Right ventricle myocardium superior (tissue), 1 donor: ENCODE results near the gene CDK3. TPM values are rescaled to one million over a fixed set of nuclear protein-coding genes. Genes with fewer than 3 reads are reported as not detected.
"Not testable (repeated sequence)": the region's sequence is repeated elsewhere in the genome, so short reads cannot be mapped to it uniquely, and the experiment has no call there.

Source experiments
- ATAC-seq: fragments of 200-7000 bp; cut with Tn5 transposase; one replicate; pipeline ENCODE4 v1.9.1; 2020; ENCODE audit warnings: mild to moderate bottlenecking; ENCODE audit not compliant: poor library complexity
- DNase-seq: peaks from one replicate; pipeline ENCODE4 v3.0.0-alpha.2; 2020
- intact Hi-C: fragments of 100-400 bp; cut with DNase I; formaldehyde crosslinking; loops from one replicate; pipeline ENCODE4 v1.11.2; 2022
- long read RNA-seq: library from polyadenylated mRNA; unstranded; transcript quantifications from one replicate; pipeline ENCODE4 v2.0.0, GENCODE V29; 2021
- total RNA-seq: library from RNA; stranded (reverse); fragmentation: NEBNext Ultra II Directional; extraction: Animal tissue kit (Norgen Biotek cat#: 25700); gene quantifications from one replicate; pipeline ENCODE4 v1.2.1, GENCODE V29; 2021
- donor health status: DM: no; HTN: yes; CAD: no; lungs with severe emphysema.

Gene CDK3
- total RNA-seq = 1.8 TPM
- long read RNA-seq, partial matches to known transcripts = 0 of 1 reads
- long read RNA-seq, other reads (novel, unspliced or antisense) = 0 of 1 reads

DNA sequence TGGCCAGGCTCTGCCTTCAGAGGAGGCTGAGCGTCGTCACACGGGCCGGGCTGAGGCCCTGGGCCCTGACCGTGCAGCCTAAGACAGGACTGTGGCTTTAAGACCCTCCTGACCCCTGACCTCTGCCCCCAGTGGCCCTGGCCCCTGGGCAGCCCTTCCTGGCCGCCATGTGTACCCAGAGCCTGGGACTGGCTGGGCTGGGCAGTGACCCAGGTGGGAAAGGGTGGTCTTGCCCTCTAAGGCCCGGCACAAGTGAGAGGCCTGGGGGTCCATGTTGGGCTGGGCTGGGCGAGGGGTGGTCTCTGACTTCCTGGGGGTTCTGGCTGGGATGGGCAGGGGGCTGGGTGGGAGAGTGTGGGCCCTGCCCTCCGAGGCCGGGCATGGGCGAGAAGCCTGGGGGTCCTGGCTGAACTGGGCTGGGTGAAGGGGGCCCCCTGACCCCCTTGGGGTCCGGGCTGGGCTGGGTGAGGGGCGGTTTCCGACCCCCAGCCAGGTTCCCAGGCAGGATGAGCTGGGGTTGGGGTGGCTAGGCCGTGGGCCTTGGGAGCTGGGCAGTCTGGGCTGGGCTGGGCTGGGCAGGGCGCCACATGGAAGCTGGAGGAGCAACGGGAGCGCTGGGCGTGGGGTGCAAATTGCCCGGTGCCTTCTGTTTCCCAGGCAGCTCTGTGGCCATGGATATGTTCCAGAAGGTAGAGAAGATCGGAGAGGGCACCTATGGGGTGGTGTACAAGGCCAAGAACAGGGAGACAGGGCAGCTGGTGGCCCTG lies at the start of gene CDK3:
CDK3 (plus strand) TSS at position 101 of the 767 bp plus-strand sequence; CDS start at position 672, 571 bp downstream.
- DNase-seq = peak; percentile 33
- ATAC-seq = no peak
- intact Hi-C loops = no loop called here

DNA sequence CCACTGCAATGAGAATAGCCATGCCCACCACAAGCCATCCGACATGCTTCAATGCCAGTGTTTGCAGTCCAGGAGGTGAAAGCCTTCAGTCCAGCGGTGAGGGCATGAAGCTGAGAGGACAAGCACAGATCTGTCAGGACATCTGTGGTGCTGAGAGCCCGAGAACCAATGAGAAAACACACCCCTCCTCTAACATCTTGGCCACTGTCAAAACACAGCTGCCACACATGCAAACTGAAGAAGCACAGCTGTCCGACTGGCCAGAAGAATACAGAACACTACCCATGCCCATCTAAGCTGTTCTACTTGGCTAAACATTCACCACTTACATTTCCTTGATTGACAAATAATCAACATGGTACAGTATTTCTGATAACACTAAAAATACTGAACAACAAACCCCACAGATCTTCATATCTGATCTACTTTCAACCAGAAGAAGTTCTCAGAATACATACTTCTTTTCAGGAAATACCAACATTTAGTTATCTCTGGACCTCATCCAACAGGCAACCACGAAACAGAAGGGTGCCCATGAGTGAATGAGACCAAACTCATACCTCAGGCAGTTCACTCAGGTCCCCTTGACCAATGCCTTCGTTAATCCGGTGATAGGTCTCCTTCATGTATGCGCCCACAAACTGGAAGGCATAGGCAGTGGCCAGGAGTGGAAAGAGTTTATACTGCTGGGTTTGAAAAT lies 49.6 kb upstream of the CDK3 start:
- intact Hi-C loops = no loop called here
- ATAC-seq = no peak
- no peak for DNase-seq

DNA sequence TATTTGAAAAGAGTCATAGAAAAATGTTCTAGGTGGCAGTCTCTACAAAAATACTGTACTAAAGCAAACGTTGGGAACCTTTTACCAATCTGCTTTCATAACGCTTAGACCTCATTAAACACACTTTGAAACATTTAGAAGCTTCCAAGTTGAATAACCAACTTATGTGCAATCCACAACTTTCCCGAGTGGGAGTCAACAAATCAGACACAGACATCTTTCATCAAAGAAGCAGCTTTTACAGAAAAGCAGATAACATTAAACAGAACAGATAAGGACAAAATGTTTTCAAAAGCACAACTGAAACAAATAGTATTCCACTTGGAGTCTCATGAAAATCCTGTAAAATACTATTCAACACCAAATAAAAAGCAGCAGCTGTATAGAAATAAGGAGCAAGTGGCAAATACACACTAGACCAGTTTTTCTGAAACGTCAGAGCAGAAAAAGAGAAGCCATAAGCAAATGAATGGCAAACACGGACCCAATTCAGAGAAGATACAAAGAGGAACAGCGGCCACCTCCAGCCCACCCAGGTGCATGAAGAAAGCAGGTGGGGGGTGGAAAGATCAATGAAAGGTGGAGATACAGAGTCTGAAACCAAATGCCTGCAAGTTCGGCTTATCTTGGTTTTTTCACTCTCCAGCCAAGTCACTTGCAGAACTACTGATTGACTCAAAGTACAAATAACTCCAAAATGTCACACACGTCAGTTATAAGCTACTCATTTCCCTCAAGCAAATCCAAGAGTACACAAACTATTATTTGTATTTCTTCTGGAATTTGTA lies 41.4 kb upstream of the CDK3 start:
- ATAC-seq (peak; percentile 69), DNase-seq (no peak)
- intact Hi-C loops = no loop called here

DNA sequence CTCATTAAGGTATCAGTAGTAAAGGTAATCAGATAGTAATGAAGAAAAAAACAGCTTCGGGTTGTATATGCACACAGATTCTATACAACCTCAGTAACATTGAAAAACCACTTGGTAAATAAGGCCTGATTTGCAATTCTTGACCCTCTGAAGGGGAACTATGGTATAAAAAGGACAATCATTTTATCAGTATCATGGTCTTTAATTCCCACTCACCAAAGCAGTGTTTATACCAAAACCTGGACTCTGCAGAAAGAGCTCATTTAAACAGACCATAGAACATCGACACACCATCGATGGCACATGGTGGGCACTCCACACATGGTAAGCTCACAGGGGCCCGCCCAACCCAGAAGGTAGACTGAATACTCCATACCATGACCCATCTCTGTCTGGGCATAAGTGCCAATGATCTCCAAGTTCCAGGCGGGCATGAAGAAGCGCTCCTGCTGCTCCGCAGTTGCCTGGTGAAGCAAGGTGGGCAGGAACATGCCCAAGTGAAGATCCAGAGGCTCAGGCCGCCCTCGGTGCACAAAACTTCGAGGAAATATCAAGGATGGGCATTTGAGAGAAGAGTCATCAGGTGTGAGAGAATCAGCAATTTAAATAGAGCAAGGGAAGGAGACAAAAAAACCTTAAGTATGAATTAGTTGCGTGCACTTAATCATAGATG lies 40.7 kb upstream of the CDK3 start:
- ATAC-seq = no peak
- intact Hi-C loops = no loop called here

DNA sequence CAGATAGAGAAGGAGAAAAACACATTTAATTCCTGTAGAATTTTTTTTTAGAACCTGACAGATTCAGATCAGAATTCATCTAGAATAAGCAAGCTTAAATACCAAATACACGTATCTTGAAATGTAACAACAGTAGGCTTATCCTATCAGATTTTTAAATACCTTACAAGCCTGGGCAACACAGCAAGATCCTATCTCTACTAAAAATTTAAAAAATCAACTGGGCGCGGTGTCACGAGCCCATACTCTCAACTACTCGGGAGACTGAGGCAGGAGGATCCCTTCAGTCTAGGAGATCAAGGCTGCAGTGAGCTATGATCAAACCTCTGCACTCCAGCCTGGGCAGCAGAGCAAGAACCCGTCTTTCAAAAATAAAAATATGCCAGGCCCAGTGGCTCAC lies 35.2 kb upstream of the CDK3 start:
- intact Hi-C loops = no loop called here
- DNase-seq = no peak
- no peak for ATAC-seq

More for the DNA sequence above, 40.7 kb upstream of the CDK3 start:
- DNase-seq = no peak

DNA sequence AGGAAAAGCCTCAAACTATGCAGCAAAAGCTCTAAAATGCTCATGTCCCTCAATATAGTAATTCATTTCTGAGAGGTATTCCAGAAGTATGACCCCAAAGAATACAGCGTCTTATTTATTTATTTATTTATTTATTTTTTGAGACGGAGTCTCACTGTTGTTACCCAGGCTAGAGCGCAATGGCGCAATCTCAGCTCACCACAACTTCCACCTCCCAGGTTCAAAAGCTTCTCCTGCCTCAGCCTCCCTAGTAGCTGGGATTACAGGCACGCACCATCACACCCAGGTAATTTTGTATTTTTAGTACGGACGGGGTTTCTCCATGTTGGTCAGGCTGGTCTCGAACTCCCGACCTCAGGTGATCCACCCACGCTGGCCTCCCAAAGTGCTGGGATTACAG lies 31.6 kb upstream of the CDK3 start:
- intact Hi-C loops, ATAC-seq, DNase-seq: not testable (repeated sequence)

DNA sequence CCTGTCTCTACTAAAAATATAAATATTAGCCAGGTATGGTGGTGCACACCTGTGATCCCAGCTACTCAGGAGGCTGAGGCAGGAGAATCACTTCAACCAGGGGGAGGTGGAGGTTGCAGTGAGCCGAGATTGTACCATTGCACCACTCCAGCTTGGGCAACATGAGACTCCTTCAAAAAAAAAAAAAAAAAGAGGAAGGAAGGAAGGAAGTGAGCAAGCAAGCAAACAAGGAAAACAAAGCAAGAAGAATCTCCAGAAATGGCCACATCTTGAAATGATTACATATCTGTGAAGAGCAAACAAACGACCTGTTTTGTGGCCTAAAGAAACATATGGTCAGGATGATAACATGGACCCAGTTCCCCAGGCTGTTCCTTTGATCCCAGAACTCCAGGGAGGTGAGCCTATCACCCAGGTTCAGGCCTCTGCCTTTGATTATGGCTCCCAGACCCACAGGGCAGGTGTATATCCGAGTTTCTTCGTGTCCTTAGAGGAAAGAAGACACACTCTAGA lies 30.6 kb upstream of the CDK3 start:
- ATAC-seq = peak; percentile 19
- intact Hi-C loops = no loop called here
- DNase-seq = no peak

DNA sequence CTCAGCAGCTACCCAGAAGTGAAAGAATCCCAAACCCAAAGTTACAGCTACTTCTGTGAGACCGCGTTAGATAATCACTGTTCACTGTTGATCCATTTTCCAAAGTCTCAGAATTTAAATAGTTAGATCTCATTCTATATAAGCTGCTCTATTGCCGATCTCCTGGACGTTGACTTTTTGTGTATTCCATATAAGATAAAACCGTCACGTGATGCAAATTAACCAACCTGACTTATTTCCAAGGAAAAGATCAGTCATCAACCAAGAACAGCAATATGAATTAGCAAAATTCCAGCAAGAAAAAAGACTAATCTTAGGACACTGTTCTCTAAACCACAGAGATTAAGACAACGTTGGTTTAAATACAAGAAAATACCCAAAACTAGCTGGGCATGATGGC lies 30.0 kb upstream of the CDK3 start:
- DNase-seq (no peak), ATAC-seq (no peak)
- intact Hi-C loops = no loop called here

DNA sequence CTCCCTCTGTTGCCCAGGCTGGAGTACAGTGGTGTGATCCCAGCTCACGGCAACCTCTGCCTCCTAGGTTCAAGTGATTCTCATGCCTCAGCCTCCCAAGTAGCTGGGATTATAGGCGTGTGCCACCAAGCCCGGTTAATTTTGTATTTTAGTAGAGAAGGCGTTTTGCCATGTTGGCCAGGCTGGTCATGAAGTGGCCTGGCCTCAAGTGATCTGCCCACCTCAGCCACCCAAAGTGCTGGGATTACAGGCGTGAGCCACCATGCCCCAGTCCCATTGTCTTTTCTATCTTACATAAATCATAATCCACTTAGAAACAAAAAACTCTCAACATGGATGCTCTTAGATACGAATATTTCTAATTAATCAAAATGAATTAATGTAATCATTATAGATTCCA lies 25.5 kb upstream of the CDK3 start:
- intact Hi-C loops = loop anchor here (5.0 kb wide), 1 partner anchor 193 kb away; the partner anchor contains the start of gene UNK
- ATAC-seq, DNase-seq: not testable (repeated sequence)

DNA sequence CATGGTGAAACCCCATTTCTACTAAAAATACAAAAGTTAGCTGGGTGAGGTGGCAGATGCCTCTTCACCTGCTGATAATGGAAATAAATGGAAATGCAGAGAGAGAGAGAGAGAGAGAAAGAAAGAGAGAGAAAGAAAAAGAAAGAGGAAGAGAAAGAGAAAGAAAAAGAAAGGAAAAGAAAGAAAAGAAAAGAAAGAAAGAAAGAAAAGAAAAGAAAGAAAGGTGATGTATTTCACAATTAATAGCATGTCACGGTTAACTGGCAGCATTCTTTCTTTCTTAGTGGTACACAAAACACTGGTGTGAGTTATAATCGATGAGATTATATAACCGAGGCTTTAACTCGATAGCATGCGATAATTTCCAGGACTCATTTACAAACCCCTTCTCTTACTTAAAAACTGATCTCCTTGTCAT lies 24.9 kb upstream of the CDK3 start:
- no peak for ATAC-seq
- intact Hi-C loops = loop anchor here (5.0 kb wide), 1 partner anchor 193 kb away; the partner anchor contains the start of gene UNK
- no peak for DNase-seq

DNA sequence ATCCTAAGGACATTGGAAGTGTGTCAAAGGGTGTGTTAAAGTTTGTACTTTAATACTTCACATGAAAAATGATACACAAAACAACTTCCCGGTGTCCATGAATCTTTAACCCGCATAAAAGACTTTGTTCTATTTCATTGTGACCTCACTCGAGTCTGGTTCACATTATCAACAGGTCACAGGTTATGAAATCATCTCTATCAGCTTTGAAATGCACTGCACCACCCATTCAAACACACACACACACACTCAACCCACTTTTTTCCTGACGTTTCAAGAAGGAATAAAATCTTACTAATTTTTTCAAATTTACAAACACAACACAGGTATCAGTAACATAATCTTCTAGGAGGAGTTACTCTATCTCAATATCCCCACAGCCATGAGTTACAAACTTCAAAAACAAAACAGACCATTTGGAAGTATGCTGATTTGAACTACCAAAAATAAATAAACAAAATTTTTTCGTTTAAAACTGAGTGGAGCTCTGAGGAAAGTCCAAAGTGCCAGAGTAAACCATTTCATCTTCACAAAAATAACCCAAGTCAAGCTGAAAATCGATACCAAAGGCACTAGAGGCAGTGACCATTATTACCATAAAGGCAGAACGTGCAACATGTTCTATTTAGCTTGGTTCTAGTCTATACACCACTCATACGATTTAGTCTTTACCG lies 24.3 kb upstream of the CDK3 start:
- no peak for DNase-seq
- no peak for ATAC-seq
- intact Hi-C loops = loop anchor here (5.0 kb wide), 1 partner anchor 194 kb away; the partner anchor contains the start of gene UNK

DNA sequence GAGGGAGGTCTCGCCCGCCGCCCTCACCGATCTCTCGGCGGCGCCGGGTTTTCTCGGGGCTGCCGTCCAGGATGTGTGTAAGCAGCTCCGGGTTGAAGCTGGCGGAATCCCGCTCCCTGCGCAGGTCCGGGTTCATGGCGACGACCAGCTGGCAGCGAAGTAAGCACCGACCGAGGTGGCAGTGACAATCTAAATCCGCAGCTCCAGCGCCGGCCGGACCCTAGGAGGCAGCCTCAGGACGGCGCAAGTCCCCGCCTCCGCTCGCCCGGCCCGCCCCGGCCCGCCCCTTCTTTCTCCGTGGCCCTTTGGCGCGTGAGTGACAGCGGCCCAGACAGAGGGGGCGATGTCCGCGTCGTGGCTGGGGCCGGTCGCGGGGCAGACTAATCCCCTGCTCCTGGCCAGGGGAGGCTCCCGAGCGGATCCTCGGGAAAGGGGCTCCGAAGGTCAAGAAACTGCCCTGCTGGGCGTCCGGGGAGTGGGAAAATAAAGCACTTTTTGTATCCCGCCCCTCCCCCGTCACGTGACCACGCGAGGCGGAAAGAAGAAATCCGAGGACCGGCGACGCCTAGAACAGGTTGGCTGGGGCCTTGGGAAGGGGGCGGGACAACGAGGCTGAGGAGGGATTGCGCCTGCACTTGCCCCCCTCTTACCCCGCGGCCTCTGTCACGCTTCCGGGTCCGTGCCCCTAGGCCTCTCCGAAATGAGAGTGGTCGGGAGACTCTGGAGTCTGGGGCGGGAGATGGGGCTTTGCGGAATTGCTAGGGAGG lies 21.5 kb upstream of the CDK3 start, which contains the start of the genes ACOX1 and TEN1:
ACOX1 (minus strand) TSS at position 229 of the 767 bp plus-strand sequence; CDS start at position 136, 93 bp downstream.
TEN1 (plus strand) TSS at position 303 of the 767 bp plus-strand sequence. CDS start 6,953 bp downstream, outside the sequence.
- DNase-seq = peak; percentile 99
- ATAC-seq = peak; percentile 97
- intact Hi-C loops = loop anchor here (5.0 kb wide), 1 partner anchor 197 kb away; the partner anchor contains the start of gene UNK

DNA sequence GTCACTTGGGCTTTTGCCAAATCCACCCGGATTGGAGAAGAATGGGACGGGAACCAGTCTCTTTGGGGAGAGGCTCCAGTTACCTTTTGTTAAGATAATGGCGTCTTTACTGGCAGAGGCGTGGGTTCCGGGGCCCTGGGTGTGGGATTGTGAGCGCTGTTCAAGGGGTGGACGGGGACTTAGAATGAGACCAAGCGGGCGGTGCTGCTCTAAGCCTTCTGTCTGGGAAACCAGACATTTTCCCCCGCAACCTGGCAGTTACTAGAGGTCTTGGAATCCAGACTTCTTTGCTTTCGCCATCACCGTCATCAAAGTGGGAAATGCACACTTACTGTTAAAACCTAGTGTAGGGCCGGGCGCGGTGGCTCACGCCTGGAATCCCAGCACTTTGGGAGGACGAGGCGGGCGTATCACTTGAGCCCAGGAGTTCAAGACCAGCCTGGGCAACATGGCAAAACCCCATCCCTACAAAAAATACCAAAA lies 20.9 kb upstream of the CDK3 start:
- DNase-seq = peak; percentile 56
- ATAC-seq = peak; percentile 26
- intact Hi-C loops = loop anchor here (5.0 kb wide), 1 partner anchor 197 kb away; the partner anchor contains the start of gene UNK

DNA sequence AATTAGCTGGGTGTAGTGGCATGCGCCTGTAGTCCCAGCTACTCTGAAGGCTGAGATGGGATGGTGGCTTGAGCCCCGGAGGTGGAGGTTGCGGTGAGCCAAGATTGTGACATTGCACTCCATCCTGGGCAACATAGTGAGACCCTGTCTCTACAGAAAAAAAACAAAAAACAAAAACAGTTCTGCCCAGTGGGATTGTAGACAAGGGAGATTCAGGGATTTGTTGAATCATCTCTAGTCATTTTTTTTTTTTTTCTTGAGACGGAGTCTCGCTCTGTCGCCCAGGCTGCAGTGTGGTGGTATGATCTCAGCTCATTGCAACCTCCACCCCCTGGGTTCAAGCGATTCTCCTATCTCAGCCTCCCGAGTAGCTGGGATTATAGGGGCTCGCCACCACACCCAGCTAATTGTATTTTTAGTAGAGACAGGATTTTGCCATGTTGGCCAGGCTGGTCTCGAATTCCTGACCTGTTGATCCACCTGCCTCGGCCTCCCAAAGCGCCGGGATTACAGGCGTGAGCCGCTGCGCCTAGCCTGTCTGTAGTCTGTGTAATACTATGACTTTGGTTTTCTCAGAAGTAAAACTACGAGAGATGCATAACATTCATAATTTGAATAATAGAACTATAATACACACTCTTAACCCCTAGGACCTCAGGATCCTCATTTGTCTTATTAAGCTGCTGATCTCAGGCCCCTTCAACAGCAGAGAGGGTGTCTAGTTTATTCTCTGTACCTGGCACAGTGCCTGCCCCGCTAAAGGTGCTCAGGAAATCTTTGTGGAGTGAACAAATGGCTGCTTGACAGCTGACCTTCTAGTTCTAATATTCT lies 20.3 kb upstream of the CDK3 start:
- no peak for DNase-seq
- no peak for ATAC-seq
- intact Hi-C loops = no loop called here

DNA sequence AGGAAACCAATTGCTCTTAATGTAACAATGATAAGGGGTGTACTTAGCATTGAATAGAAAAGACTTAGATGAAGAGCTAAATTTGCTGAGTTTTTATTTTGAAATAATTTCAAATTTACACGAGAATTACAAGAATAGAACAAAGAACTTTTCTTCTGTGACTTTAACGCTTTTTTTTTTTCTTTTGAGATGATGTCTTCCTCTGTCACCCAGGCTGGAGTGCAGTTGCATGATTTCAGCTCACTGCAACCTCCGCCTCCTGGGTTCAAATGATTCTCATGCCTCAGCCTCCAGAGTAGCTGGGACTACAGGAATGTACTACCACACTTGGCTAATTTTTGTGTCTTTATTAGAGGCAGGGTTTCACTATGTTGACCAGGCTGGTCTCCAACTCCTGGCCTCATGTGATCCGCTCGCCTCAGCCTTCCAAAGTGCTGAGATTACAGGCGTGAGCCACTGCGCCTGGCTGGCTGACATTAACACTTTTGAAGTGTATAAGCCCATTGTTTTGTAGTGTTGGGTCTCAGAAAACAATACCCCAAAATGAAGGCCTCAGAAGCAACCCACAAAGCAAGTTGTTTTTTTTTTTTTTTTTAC lies 19.5 kb upstream of the CDK3 start:
- intact Hi-C loops = no loop called here

More for the DNA sequence above, 19.5 kb upstream of the CDK3 start:
- no peak for DNase-seq
- ATAC-seq = no peak
